G401 (cell line): ENCODE measurements around the gene C3orf22. TPM values are rescaled to one million over a fixed set of nuclear protein-coding genes. Genes with fewer than 3 reads are reported as not detected.

Experiments
- DNase-seq: peaks from one replicate; pipeline ENCODE4 v3.0.0-alpha.2; 2015; ENCODE audit warnings: low spot score
- in situ Hi-C: cut with HindIII; loops from 2 replicates; pipeline ENCODE4 v1.10.0; 2016; ENCODE audit warnings: low sequenced_read_pairs, mixed read lengths
- total RNA-seq: library from RNA; depleted of rRNA; stranded (reverse); fragments of >200 nt; shearing (Covaris generic); gene quantifications from 2 replicates; pipeline ENCODE4 v1.2.3, GENCODE V29; 2014

C3orf22 gene
- total RNA-seq, 1 experiment from 2014 or later = not detected

DNA sequence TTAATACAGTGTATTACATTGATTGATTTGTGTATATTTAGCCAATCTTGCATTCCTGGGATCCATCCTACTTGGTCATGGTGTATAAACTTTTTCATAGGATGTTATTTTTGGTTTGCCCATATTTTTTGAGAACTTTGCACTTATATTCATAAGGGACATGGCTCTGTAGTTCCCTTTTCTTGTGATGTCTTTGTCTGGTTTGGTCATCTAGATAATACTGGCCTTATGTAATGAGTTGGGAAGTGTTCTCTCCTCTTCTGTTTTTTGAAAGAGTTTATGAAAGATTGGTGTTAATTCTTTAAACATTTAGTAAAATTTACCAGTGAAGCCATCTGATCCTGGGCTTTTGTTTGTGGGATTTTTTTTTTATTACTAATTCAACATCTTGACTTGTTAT is 25.2 kb downstream of the C3orf22 start:
- in situ Hi-C loops = no loop called here
- no peak for DNase-seq

DNA sequence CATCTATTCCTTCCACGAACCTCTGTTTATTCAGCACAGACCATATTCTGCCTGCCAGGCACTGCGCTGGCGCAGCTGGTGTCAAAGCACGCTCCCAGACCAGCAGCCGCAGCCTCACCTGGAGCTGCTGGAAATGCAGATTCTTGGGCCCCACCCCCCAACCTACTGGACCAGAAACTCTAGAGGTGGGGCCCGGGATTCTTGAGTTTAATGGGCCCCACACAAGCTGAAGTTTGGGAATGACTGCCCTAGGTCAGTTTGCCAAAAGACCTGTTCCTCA is 27.7 kb downstream of the C3orf22 start:
- DNase-seq = no peak
- in situ Hi-C loops = no loop called here

DNA sequence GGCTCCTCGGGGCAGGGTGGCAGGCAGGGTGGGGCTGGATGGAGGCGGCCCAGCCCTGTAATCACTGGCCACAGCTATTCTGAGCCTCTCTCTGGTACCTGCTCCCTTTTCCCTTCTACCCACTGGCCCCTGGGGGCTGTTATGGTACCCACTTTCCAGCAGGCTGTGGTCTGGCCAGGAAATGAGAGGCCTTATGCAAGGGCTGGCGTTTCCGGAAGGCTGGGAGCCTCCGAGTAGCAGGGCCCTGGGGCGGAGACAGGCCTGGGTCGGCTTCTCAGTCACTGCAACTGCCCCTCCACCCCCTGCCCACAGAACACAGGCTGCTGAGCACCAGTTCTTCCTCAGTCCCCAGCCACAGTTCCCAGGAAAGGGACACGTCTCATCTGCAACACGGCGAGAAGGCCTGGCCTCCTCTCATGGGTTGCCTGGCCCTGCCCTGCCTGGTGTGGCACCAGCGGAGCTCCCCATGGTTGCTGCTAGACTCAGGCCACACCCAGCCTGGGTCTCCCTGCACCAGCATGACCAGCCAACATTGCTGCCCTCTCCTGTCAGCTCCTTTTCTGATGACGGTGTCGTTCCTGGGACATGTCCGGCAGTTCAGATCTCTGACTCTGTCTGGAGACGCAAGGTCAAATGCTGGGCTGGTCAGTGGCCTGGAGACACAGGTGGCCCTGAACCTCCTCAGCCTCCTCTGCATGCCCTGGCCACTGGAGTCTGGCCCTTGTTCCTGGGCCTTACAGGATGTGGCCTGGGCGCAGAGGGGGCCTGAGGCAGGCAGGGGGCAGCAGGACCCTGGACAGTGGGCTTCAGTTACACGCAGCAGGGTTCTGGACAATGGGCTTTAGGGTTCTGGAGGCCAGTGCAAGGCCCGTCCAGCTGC is 28.3 kb downstream of the C3orf22 start:
- no peak for DNase-seq
- in situ Hi-C loops = no loop called here

DNA sequence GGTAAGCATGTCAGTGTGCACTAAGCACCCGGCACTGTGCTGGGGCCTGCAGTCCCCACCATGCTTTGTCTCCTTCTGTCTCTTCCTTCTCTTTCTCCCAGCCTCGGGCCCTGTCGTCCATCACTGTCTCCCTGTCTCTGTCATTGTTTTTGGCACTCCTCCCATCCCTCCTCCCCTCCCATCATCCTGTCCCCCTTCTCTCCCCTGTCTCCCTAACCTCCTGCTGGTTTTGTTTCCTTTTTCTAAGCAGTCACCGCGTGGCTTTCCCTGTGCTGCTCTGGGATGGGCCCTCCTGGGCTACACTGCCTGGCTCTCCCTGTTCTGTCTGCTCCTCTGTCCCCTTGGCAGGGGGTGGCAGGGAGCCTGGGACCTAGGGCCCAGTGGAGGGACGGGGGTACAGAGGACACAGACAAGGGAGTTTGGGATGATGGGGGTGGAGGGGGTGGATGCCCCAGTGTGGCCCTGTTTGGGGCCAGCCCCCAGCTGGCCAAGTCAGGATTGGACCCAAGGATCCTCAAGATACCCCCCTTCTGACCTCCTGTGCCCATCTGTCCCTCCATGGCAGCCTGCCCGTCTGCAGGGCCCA is 29.1 kb downstream of the C3orf22 start:
- in situ Hi-C loops = no loop called here
- no peak for DNase-seq

DNA sequence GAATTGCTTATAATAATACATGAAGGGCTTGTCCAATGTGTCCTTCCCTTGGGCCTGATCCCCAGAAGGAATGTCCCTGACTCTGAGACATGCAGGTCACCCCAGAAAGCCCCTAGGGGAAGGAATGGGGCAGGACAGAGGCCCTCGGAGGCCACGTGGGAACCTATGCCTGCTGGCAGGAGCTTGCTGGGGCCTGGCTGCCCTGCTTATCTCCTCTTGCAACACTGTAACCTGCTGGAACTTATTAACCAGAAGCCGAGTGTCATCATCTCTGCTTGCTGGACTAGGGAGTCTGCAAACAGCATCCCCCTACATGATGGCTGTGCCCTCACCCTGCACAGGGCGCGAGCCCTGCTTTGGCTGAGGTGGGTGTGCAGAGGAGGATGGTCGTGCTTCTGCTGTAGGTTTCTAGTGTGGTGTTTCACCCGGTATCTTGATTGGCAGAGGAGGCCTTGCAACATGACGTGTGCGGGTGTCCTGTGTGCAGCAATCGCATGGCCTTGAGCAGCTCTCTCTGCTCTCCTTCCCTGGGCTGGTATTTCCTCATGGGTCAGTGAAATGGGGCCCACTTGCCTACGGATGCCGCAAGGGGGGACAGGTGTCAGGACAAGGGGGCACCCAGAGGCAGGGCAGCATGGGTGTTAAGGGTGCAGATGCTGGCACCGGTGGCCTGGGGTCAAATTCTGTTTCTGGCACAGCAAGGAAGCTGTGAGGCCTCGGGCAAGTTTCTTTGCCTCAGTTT is 29.8 kb downstream of the C3orf22 start:
- in situ Hi-C loops = no loop called here
- DNase-seq = no peak

DNA sequence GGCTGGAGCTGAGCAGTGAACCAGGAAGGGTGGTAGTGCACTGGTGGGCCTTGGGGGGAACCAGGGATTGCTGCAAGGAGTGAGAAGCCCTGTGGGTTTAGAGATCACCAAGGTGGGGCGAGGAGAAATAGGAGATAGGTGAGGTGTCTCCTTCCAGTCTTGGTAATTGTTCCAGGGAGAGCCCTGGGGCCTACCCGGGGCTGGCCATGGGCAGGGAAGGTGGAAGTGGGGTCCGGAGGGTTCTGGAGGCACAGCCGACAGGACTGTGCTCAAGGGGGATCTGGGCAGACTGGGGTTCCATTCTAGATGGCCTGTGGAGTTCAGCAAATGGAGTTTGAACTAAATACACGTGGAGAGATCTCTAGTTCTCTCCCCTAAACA is 30.3 kb downstream of the C3orf22 start:
- no peak for DNase-seq
- in situ Hi-C loops = no loop called here

DNA sequence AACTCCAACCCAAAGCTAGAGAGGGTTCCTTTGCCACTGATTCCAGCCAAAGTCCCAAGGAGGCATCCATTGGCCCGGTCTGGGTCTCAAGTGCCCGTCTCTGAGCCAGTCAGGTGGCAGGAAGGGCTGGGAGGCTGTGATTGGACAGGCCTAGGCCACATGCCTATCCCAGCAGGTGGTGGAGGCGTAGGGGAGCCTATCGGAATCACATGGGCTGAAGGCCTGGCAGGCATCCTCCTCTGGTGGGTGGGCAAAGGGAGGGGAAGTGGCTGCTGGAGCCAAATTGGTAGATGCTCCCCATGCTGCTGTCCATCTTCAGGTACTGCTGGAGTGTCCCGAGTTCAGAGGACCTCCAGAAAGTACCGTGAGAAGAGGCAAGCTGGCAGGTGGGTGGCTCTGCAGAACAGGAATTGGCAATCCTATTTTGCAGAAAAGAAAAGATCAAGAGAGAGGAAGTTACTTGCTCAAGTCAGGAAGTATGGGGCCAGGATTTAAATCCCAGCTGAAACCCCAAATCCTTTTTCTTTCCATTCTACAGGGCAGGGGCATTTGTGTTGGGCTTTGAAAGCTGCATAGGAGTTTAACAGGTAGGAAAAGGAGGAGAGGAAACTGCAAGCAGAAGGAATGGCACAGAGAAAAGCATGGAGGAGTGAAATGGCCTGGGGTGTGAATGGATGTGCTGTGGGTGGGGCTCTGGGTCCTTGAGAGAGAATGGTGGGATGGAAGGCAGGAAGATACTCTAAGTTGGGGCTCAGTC is 31.1 kb downstream of the C3orf22 start:
- no peak for DNase-seq
- in situ Hi-C loops = no loop called here

DNA sequence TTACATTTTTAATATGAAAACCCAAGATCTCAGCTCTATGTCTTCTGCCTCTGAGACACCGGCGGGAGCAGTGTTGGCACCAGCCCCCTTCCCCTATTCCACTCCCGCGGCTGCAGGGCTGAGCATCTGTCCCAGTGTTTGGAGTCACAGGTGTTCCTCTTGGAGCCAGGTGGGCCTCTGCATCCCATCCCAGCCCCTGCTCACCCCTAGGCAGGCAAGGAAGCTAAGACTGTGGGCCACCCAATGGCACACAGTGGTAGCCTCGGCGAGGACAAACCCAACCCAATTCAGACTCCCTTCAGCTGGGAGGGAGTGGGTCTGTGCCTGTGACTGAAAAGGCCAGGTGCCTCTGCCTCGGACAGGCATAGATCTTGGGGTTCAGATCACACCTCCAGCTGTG is 31.7 kb downstream of the C3orf22 start:
- in situ Hi-C loops = no loop called here
- no peak for DNase-seq

DNA sequence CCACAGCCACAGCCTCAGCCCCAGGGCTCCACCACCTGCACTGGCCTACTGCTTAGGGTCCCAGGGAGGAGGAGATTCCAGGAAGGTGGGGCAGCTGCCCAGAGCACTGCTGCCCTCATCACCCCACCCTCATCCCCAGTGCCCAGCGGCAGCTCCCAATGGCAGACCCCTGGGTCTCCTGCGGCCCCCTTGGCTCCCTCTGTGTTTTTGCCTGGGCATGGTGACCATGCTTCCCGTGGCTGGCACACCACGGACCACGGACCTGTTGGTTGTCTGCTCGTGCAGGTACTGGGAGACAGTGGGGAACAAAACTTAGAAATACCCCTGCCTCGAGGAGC is 32.1 kb downstream of the C3orf22 start:
- no peak for DNase-seq
- in situ Hi-C loops = no loop called here

DNA sequence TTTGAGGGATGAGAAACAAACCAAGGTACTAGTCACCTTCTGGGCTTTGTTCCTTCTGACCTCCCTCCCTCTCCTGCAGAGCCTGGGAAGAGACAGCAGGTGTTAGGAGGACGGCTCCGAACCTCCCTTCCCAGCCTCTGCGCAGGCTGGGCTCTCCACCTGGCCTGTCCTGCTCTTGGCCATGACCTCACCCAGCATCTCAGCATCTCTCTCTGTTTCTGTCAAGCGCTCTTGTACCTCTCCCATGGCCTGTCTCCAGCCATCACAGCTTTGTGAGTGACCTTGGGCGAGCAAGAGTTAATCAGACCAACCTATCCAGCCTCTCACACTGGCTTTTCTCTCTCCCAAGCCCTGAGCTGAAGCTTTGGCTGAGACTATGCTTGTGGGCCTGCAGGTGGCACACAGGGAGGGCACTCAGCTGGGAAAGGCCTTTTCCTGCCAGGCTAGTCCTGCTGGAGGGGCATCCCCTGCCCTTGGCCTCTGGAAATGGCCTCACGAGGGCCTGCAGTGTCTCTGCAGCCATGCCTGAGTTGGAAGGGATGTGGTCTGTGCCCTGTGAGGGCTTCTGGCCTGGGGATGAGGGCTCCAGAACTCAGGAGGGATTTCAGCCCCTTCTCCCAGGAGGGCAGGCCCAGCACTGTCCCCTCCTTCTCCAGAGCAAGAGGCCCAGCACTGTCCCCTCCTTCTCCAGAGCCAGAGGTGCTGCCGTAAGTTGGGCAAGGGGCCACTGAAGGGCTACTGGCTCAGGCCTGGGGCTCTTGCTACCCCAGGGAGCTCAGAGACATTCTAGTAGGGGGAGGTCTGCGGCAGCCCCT is 32.7 kb downstream of the C3orf22 start:
- in situ Hi-C loops = no loop called here
- DNase-seq = no peak

DNA sequence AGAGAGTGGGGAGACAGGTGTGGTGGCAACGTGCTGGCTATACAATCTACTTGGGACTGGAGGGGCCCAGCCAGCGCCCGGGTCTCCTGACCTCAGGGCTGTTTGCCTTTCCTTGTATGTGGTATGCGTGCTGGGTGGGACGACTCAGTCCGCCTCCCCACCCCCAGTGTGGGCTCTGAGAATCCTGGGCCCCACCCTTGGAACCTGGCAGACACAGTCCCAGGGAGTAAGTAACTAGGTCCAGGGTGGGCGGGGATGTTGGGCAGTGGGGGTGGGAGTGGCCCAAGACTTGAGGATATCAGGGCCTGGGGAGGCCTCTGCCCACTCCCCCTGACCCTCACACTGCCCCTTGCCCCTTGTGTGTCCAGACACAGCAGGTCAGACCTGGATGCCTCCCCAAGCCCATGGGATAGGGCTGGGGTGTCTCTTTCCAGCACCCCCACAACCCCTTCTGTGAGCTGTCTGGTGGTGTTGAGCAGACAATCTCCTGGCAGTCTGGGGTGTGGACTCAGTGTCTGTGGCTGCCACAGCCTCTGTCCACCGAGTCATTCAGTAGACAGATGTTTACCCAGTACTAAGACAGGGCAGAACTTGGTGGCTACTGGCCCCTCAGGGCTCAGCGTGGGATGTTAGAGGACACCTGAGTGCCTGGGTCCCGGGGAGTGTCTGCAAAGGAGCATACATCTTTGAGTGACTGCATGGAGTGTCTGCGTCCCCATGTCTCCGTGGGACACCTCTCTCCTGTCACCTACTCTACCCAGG is 33.5 kb downstream of the C3orf22 start:
- in situ Hi-C loops = no loop called here

DNA sequence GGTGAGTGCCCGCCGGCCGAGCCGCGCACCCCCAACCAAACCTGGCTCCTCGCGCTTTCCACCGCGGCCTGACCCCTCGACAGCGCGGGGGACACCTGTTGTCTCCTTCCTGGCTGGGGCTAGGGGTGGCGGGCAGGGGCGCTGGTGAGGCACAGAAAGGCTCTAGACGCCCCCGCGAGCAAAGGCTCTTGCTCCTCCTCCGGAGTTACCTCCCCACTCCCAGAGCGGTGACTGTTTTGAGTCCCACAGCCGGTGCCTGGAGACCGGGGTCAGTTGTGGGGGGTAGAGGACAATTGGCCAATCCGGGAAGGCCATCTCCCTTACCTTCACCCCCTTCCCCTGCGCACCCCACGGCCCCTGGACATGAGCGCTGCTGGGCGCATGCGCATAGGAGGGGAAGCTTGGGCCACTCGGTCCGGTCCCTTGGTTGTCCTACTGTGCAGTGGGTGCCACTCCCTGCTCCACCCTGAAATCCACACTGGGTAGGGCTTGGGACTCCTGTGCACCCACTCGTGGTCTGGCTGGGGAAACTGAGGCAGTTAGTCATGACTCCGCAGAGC is 34.2 kb downstream of the C3orf22 start:
- in situ Hi-C loops = no loop called here
- DNase-seq = no peak

More for the DNA sequence above, 33.5 kb downstream of the C3orf22 start:
- no peak for DNase-seq

DNA sequence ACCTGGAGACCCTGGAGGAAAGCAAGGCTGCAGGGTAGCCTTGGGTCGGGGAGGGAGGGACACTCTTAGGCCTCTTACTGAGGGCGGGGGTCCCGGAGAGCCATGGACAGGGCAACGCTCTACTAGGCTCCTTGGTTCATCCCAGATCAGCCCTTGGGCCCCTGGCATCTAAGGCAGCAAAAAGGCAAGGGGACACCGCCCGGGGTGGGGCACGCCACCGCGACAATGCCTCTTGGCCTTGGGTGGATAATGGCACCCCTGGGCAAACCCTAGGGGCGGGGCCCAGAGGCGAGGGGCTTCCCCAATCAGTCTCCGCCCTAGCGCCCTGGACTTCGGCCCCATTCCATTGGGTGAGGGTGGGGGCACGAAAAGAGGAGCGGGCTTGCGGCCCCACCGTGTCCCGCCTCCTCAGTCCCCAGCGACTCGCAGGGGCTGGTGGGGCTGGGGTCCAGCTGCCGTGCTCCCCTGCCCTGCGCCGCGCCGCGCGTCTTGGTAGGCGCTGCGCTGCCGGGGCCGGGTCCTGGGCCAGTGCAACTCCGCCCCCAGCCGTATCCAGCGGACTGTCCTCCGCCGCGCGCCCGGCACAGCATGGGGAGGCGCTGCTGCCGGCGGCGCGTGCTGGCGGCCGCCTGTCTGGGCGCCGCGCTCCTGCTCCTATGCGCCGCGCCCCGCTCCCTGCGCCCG is 34.8 kb downstream of the C3orf22 start, which contains the start of gene CHST13:
Gene CHST13 (plus strand): TSS at position 411 of the 684 bp plus-strand sequence. CDS start 178 bp downstream, at position 589.
- in situ Hi-C loops = no loop called here
- peak; percentile 19 for DNase-seq

DNA sequence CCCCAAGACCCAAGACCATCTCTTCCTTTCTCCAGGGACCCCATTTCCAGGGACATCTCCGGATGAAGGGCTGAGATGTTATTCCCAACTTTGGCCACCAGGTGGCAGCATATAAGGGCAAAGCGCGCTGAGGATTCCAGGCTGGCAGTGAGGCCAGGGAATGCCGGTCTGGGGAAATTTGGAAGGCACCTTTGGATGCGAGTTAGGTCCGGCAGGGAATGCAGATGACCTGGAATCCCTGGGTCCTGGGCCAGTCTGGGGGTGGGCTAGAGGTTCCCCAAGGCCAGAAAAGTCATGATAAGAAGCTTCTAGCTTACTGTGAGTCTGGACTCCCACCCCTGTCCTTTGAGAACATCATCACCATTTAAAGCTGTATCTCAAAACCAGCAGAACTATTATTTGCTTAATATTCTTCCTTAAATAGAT is 36.4 kb downstream of the C3orf22 start:
- peak; percentile 80 for DNase-seq
- in situ Hi-C loops = no loop called here

DNA sequence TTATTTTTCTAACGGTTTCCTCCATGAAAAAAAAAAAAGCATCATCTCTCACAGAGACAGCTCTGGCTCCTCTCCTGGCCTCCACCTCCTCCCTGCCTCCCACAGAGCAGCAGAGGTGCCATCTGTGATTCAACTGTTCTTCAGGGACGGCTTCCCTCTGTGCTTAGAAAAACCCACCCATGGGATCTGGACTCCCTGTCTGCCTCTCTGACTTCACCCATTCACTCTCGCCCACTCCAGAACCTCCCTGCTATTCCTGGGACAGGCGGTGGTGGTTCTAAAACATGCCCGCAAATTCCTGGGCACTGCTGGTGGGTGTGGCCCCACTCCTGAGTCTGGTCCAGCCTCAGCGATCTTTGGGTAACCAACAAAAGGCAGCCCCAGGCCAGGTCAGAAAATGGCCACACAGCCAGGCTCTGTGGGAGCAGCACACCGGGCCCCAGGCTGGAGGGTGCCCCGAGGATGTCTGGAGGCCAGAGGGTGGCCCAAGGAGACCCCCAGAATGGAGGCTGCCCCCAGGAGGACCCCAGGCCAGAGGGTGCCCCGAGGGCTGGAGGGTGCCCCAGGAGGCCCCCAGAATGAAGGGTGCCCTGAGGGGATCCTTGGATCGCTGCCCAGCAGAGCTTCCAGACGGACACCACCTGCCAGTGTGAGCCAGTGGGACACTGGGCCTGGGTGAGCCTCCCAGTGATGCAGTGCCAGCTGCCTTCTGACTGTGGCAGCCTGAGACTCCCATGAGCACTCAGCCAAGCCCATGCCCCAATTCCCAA is 37.4 kb downstream of the C3orf22 start:
- in situ Hi-C loops = no loop called here
- DNase-seq = no peak

DNA sequence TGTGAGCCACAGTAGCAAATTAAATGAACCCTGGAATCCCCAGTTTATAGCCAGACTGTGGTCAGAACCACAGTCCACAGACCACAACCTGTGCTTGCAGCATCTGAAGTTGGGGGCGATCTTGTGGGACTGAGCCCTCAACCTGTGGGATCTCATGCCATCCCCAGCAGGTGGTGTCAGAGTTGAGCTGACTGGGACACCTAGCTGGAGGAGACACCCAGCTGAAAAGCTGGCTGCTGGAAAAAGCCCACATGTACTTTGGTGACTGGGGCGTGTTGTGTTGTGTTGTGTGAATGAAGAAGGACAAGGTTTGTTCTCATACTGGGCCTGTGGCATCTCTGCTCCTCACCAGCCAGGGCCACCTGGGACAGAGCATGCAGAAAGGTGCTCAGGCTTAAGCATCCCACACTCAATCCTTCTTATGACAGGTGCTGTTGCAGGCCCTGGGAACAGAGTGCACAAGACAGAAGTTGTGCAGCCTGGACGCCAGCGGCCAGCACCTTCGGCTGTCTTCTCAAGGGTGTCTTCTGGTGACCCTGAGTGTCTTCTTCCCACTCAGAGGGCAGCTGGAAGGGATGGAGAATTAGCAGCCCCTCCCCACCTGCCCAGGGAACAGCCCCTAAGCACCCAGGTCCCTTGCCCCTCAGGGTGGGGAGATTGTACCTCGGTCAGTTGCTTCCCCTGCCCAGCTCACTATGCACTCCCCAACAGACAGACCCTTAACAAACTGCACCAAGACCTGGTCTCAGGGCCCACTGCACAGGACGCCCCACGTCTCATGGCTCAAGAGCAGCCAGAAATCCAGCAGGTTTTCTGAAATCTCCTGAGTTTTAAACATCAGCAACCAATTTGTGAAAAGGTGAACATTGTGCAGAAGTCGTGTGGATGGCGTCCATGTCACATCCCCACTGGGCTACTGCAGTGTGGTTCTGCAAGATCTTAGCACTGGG is 39.0 kb downstream of the C3orf22 start:
- no peak for DNase-seq
- in situ Hi-C loops = no loop called here
